ENCODE measurements around the gene DOK6.

DNA sequence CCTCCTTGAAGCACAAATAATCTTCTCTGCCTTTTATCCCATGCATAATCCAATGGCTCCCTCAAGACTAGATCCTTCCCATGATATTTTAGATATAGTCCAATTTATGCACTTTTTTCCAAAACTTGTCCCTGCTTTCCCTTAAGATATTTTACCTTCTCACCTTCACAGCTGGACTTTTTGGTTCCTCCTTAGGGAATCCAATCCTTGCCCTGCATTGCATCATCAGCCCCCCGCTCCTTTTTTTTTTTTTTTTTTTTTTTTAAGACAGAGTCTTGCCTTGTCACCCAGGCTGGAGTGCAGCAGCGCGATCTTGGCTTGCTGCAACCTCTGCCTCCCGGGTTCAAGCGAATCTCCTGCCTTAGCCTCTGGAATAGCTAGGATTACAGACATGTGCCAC lies 250.6 kb downstream of the DOK6 start:
- TF ChIP-seq, protein P1, sequence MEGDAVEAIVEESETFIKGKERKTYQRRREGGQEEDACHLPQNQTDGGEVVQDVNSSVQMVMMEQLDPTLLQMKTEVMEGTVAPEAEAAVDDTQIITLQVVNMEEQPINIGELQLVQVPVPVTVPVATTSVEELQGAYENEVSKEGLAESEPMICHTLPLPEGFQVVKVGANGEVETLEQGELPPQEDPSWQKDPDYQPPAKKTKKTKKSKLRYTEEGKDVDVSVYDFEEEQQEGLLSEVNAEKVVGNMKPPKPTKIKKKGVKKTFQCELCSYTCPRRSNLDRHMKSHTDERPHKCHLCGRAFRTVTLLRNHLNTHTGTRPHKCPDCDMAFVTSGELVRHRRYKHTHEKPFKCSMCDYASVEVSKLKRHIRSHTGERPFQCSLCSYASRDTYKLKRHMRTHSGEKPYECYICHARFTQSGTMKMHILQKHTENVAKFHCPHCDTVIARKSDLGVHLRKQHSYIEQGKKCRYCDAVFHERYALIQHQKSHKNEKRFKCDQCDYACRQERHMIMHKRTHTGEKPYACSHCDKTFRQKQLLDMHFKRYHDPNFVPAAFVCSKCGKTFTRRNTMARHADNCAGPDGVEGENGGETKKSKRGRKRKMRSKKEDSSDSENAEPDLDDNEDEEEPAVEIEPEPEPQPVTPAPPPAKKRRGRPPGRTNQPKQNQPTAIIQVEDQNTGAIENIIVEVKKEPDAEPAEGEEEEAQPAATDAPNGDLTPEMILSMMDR (IDR thresholded peaks at IDR 0.05): no peak
- TF ChIP-seq POLR2A (IDR thresholded peaks at IDR 0.05): no peak
